ENCODE data around the gene HIPK2. TPM values are rescaled to one million over a fixed set of nuclear protein-coding genes. Genes with fewer than 3 reads are reported as not detected.

Gene HIPK2
- total RNA-seq, 2 experiments from 2014 or later = 6.2 to 7.9 TPM

- ChIA-PET CTCF (ENCODE audit: unreplicated experiment) (no interaction called here), POLR2A (no interaction called here)
- no peaks in the 10 kb centered on the region for H3K36me3 ChIP-seq (ENCODE audit: insufficient read depth, low read length)
- H3K4me2 ChIP-seq (ENCODE audit: low read length) = no peak overlapping the region
- no peaks in the 10 kb centered on the region for H3K9me2 ChIP-seq (ENCODE audit: insufficient read depth, low read length)
- DNase-seq (ENCODE audit: low spot score) = no peak
- no peak overlapping the region for H3K4me3 ChIP-seq (ENCODE audit: low read depth, low read length, poor library complexity, severe bottlenecking)
- H3K9me3 ChIP-seq (ENCODE audit: low read length) = no peaks in the 10 kb centered on the region
- no TSS peak for BruUV-seq (replicated peaks)
- H3K79me2 ChIP-seq (ENCODE audit: insufficient read depth, low read depth, low read length) = no peaks in the 10 kb centered on the region
- intact Hi-C loops (cut with micrococcal nuclease; ENCODE audit: unreplicated experiment) = loop anchor here (10.0 kb wide), 1 partner anchor 405 kb away; the partner anchor contains the start of gene KDM7A
- no peak overlapping the region for H3K27ac ChIP-seq (ENCODE audit: low read depth, low read length, poor library complexity, severe bottlenecking)
- no peak for TF ChIP-seq EZH2phosphoT487 (IDR thresholded peaks at IDR 0.05; ENCODE audit: borderline replicate concordance, low read depth, low read length)
- TF ChIP-seq CTCF (conservative IDR thresholded peaks at IDR 0.05; ENCODE audit: low read length) = no peak
- H4K20me1 ChIP-seq (ENCODE audit: insufficient read depth, low read length) = no peaks in the 10 kb centered on the region
- H2AFZ ChIP-seq (ENCODE audit: low read length) = no peak overlapping the region
- H3K4me1 ChIP-seq (ENCODE audit: insufficient read depth, low read length, poor library complexity, severe bottlenecking) = peaks cover 36% of the 10 kb centered on the region
Observed at GRCh38 chr7:139769761-139770160, 8.0 kb downstream of the HIPK2 start.

GRCh38 chr7:139769066-139769465 is 8.7 kb downstream of the HIPK2 start:
- Histone ChIP-seq H3K9me3 (ENCODE audit: low read length) (no peaks in the 10 kb centered on the region), H3K27ac (ENCODE audit: low read depth, low read length, poor library complexity, severe bottlenecking) (no peak overlapping the region), H2AFZ (ENCODE audit: low read length) (no peak overlapping the region), H3K4me1 (ENCODE audit: insufficient read depth, low read length, poor library complexity, severe bottlenecking) (peaks cover 33% of the 10 kb centered on the region), H3K79me2 (ENCODE audit: insufficient read depth, low read depth, low read length) (no peaks in the 10 kb centered on the region), H3K9me2 (ENCODE audit: insufficient read depth, low read length) (no peaks in the 10 kb centered on the region), H3K4me2 (ENCODE audit: low read length) (no peak overlapping the region), H4K20me1 (ENCODE audit: insufficient read depth, low read length) (no peaks in the 10 kb centered on the region), H3K4me3 (ENCODE audit: low read depth, low read length, poor library complexity, severe bottlenecking) (no peak overlapping the region), H3K36me3 (ENCODE audit: insufficient read depth, low read length) (no peaks in the 10 kb centered on the region)
- no TSS peak for BruUV-seq (replicated peaks)
- intact Hi-C loops (cut with micrococcal nuclease; ENCODE audit: unreplicated experiment) = no loop called here
- DNase-seq (ENCODE audit: low spot score) = no peak
- no peak for TF ChIP-seq EZH2phosphoT487 (IDR thresholded peaks at IDR 0.05; ENCODE audit: borderline replicate concordance, low read depth, low read length)
- TF ChIP-seq CTCF (conservative IDR thresholded peaks at IDR 0.05; ENCODE audit: low read length) = no peak
- POLR2A ChIA-PET = no interaction called here
- CTCF ChIA-PET (ENCODE audit: unreplicated experiment) = no interaction called here

- Histone ChIP-seq H3K4me1 (ENCODE audit: insufficient read depth, low read length, poor library complexity, severe bottlenecking) (peaks cover 26% of the 10 kb centered on the region), H3K9me3 (ENCODE audit: low read length) (no peaks in the 10 kb centered on the region), H2AFZ (ENCODE audit: low read length) (no peak overlapping the region), H3K36me3 (ENCODE audit: insufficient read depth, low read length) (no peaks in the 10 kb centered on the region), H4K20me1 (ENCODE audit: insufficient read depth, low read length) (no peaks in the 10 kb centered on the region), H3K79me2 (ENCODE audit: insufficient read depth, low read depth, low read length) (no peaks in the 10 kb centered on the region), H3K4me2 (ENCODE audit: low read length) (peak overlapping the region; percentile 42; the same call in 1 of the 2 replicates), H3K27ac (ENCODE audit: low read depth, low read length, poor library complexity, severe bottlenecking) (peak overlapping the region; percentile 53), H3K9me2 (ENCODE audit: insufficient read depth, low read length) (no peaks in the 10 kb centered on the region), H3K4me3 (ENCODE audit: low read depth, low read length, poor library complexity, severe bottlenecking) (no peak overlapping the region)
- no peak for DNase-seq (ENCODE audit: low spot score)
- intact Hi-C loops (cut with micrococcal nuclease; ENCODE audit: unreplicated experiment) = no loop called here
- TF ChIP-seq EZH2phosphoT487 (IDR thresholded peaks at IDR 0.05; ENCODE audit: borderline replicate concordance, low read depth, low read length) = no peak
- CTCF ChIA-PET (ENCODE audit: unreplicated experiment) = no interaction called here
- no TSS peak for BruUV-seq (replicated peaks)
- POLR2A ChIA-PET = interaction anchor here (0.6 kb wide), 1 partner anchor 1105 kb away, joined by 3 read pairs; no protein-coding TSS in a partner anchor
Observed at GRCh38 chr7:139768249-139768824, 9.5 kb downstream of the HIPK2 start.
